ENCODE results near the gene MYO5A. TPM values are rescaled to one million over a fixed set of nuclear protein-coding genes. Genes with fewer than 3 reads are reported as not detected.

The MYO5A gene
- polyA plus RNA-seq, 1 donor (not counting 4 experiments of a cell fraction or from before 2014, with no cell fraction given), result 53.8 TPM

GRCh38 chr15:52378746-52379394 lies 149.8 kb downstream of the MYO5A start:
- no peak overlapping the region for H3K4me3 ChIP-seq (ENCODE audit: control insufficient read depth in 2 of 3, extremely low read depth in 1 of 3, insufficient read depth in 2 of 3, low read depth in 1 of 3, low read length in 3 of 3)
- FAIRE-seq, result no peak
- no peak overlapping the region for H3K9ac ChIP-seq (ENCODE audit: control insufficient read depth, extremely low read depth, insufficient read depth, low read length)
- no peak for DNase-seq (ENCODE audit: low read depth, low spot score)
- H4K20me1 ChIP-seq (ENCODE audit: control insufficient read depth, extremely low read depth, insufficient read depth, low read length), result no peaks in the 10 kb centered on the region
- H3K79me2 ChIP-seq (ENCODE audit: control insufficient read depth, insufficient read depth, low read length), result no peaks in the 10 kb centered on the region
- H3K27me3 ChIP-seq (ENCODE audit: control insufficient read depth, extremely low read depth, insufficient read depth, low read length), result no peaks in the 10 kb centered on the region
- no peak overlapping the region for H2AFZ ChIP-seq (ENCODE audit: control insufficient read depth, low read length)
- H3K9me3 ChIP-seq (ENCODE audit: control insufficient read depth, low read depth, low read length), result no peaks in the 10 kb centered on the region
- H3K9me1 ChIP-seq (ENCODE audit: control insufficient read depth, extremely low read depth, insufficient read depth, low read length), result no peaks in the 10 kb centered on the region
- peaks cover 25% of the 10 kb centered on the region in 2 experiments for H3K36me3 ChIP-seq (ENCODE audit: control insufficient read depth in 2 of 2, extremely low read depth in 1 of 2, insufficient read depth in 2 of 2, low read length in 2 of 2)
- H3K4me2 ChIP-seq (ENCODE audit: control insufficient read depth, extremely low read depth, insufficient read depth, low read depth, low read length), result no peak overlapping the region
- TF ChIP-seq EZH2 (IDR thresholded peaks at IDR 0.05; ENCODE audit: low read length) (no peak), CTCF (optimal IDR thresholded peaks at IDR 0.05 in 1 of 3, IDR thresholded peaks at IDR 0.05 in 1 of 3, conservative IDR thresholded peaks at IDR 0.05 in 1 of 3; ENCODE audit: extremely low read depth in 1 of 3, insufficient read depth in 2 of 3, low read length in 3 of 3) (no peak)
- H3K4me1 ChIP-seq (ENCODE audit: control insufficient read depth, extremely low read depth, insufficient read depth, low read length), result no peaks in the 10 kb centered on the region
- dilution Hi-C loops (cut with MboI; ENCODE audit: extremely low pct_ligation_motif_present, low sequenced_read_pairs), result no loop called here
- no peak overlapping the region for H3K27ac ChIP-seq (ENCODE audit: control insufficient read depth, insufficient read depth, low read length)

GRCh38 chr15:52370010-52370409 lies 158.7 kb downstream of the MYO5A start:
- Histone ChIP-seq H3K9me1 (ENCODE audit: control insufficient read depth, extremely low read depth, insufficient read depth, low read length) (peaks cover 4% of the 10 kb centered on the region), H2AFZ (ENCODE audit: control insufficient read depth, low read length) (no peak overlapping the region), H3K9ac (ENCODE audit: control insufficient read depth, extremely low read depth, insufficient read depth, low read length) (no peak overlapping the region), H3K27ac (ENCODE audit: control insufficient read depth, insufficient read depth, low read length) (no peak overlapping the region), H3K4me1 (ENCODE audit: control insufficient read depth, extremely low read depth, insufficient read depth, low read length) (no peaks in the 10 kb centered on the region), H3K27me3 (ENCODE audit: control insufficient read depth, extremely low read depth, insufficient read depth, low read length) (no peaks in the 10 kb centered on the region), H3K9me3 (ENCODE audit: control insufficient read depth, low read depth, low read length) (no peaks in the 10 kb centered on the region), H3K4me3 (ENCODE audit: control insufficient read depth in 2 of 3, extremely low read depth in 1 of 3, insufficient read depth in 2 of 3, low read depth in 1 of 3, low read length in 3 of 3) (no peak overlapping the region), H3K4me2 (ENCODE audit: control insufficient read depth, extremely low read depth, insufficient read depth, low read depth, low read length) (no peak overlapping the region), H4K20me1 (ENCODE audit: control insufficient read depth, extremely low read depth, insufficient read depth, low read length) (no peaks in the 10 kb centered on the region), H3K79me2 (ENCODE audit: control insufficient read depth, insufficient read depth, low read length) (no peaks in the 10 kb centered on the region), H3K36me3 (ENCODE audit: control insufficient read depth in 2 of 2, extremely low read depth in 1 of 2, insufficient read depth in 2 of 2, low read length in 2 of 2) (peaks cover 21 to 26% of the 10 kb centered on the region in 2 experiments)
- peak; percentile 13 for FAIRE-seq
- no peak for TF ChIP-seq CTCF (optimal IDR thresholded peaks at IDR 0.05 in 1 of 3, IDR thresholded peaks at IDR 0.05 in 1 of 3, conservative IDR thresholded peaks at IDR 0.05 in 1 of 3; ENCODE audit: extremely low read depth in 1 of 3, insufficient read depth in 2 of 3, low read length in 3 of 3)
- no peak for TF ChIP-seq EZH2 (IDR thresholded peaks at IDR 0.05; ENCODE audit: low read length)
- no peak for DNase-seq (ENCODE audit: low read depth, low spot score)
- dilution Hi-C loops (cut with MboI; ENCODE audit: extremely low pct_ligation_motif_present, low sequenced_read_pairs), result no loop called here
